OCI-M2 (cell line): ENCODE data around the gene AP1AR.

ENCODE experiments used
- DNase-seq: peaks from one replicate; lab custom pipeline; 2025; ENCODE audit not compliant: unreplicated experiment; lab: John Stamatoyannopoulos, UW

Gene AP1AR

GRCh38 chr4:112222219-112222955, 9.2 kb upstream of the AP1AR start:
- DNase-seq: no peak

- DNase-seq: no peak
Measured at GRCh38 chr4:112225157-112225556, 6.4 kb upstream of the AP1AR start.

- peak; percentile 18 for DNase-seq
Measured at GRCh38 chr4:112230879-112231778, 458 bp upstream of the AP1AR start.

GRCh38 chr4:112234952-112235609, 3.5 kb downstream of the AP1AR start:
- peak; percentile 21 for DNase-seq

GRCh38 chr4:112236040-112236439, 4.5 kb downstream of the AP1AR start:
- DNase-seq: no peak

GRCh38 chr4:112238833-112239232, 7.2 kb downstream of the AP1AR start:
- no peak for DNase-seq

GRCh38 chr4:112245383-112245782, 13.8 kb downstream of the AP1AR start:
- no peak for DNase-seq

- no peak for DNase-seq
Measured at GRCh38 chr4:112247021-112247420, 15.4 kb downstream of the AP1AR start.

- DNase-seq: no peak
Measured at GRCh38 chr4:112251019-112251643, 19.5 kb downstream of the AP1AR start.

- DNase-seq: no peak
Measured at GRCh38 chr4:112252234-112252633, 20.6 kb downstream of the AP1AR start.

- DNase-seq: no peak
Measured at GRCh38 chr4:112253382-112254000, 21.9 kb downstream of the AP1AR start.

- DNase-seq: no peak
Measured at GRCh38 chr4:112257098-112257497, 25.5 kb downstream of the AP1AR start.

GRCh38 chr4:112266823-112267222, 35.2 kb downstream of the AP1AR start:
- no peak for DNase-seq

- no peak for DNase-seq
Measured at GRCh38 chr4:112270051-112270450, 38.5 kb downstream of the AP1AR start.

- no peak for DNase-seq
Measured at GRCh38 chr4:112270640-112271421, 39.2 kb downstream of the AP1AR start.

GRCh38 chr4:112272292-112272691, 40.7 kb downstream of the AP1AR start:
- DNase-seq: no peak

- no peak for DNase-seq
Measured at GRCh38 chr4:112274959-112275358, 43.4 kb downstream of the AP1AR start.

- DNase-seq: no peak
Measured at GRCh38 chr4:112276113-112276512, 44.5 kb downstream of the AP1AR start.

- DNase-seq: no peak
Measured at GRCh38 chr4:112277220-112277619, 45.6 kb downstream of the AP1AR start.
